ENCODE data around the gene ALDH3A1.

ALDH3A1 gene

GRCh38 chr17:19760746-19761145, 12.6 kb upstream of the ALDH3A1 start:
- DNase-seq (ENCODE audit: low read depth in 1 of 2, low spot score in 1 of 2) = no peak

- DNase-seq (ENCODE audit: low read depth in 1 of 2, low spot score in 1 of 2) = no peak
Observed at GRCh38 chr17:19759568-19760549, 11.8 kb upstream of the ALDH3A1 start.

GRCh38 chr17:19757536-19758180, 9.6 kb upstream of the ALDH3A1 start:
- no peak for DNase-seq (ENCODE audit: low read depth in 1 of 2, low spot score in 1 of 2)

GRCh38 chr17:19756546-19756945, 8.4 kb upstream of the ALDH3A1 start:
- no peak for DNase-seq (ENCODE audit: low read depth in 1 of 2, low spot score in 1 of 2)

GRCh38 chr17:19755821-19756510, 7.9 kb upstream of the ALDH3A1 start:
- DNase-seq (ENCODE audit: low read depth in 1 of 2, low spot score in 1 of 2) = no peak

GRCh38 chr17:19755392-19755791, 7.3 kb upstream of the ALDH3A1 start:
- DNase-seq (ENCODE audit: low read depth in 1 of 2, low spot score in 1 of 2) = no peak

- DNase-seq (ENCODE audit: low read depth in 1 of 2, low spot score in 1 of 2) = no peak
Observed at GRCh38 chr17:19753661-19754463, 5.8 kb upstream of the ALDH3A1 start.

- DNase-seq (ENCODE audit: low read depth in 1 of 2, low spot score in 1 of 2) = no peak
Observed at GRCh38 chr17:19753051-19753509, 5.0 kb upstream of the ALDH3A1 start.

- DNase-seq (ENCODE audit: low read depth in 1 of 2, low spot score in 1 of 2) = no peak
Observed at GRCh38 chr17:19752216-19753050, 4.3 kb upstream of the ALDH3A1 start.

GRCh38 chr17:19750835-19751234, 2.7 kb upstream of the ALDH3A1 start:
- DNase-seq (ENCODE audit: low read depth in 1 of 2, low spot score in 1 of 2) = no peak

- DNase-seq (ENCODE audit: low read depth in 1 of 2, low spot score in 1 of 2) = no peak
Observed at GRCh38 chr17:19750020-19750572, 2.0 kb upstream of the ALDH3A1 start.

- DNase-seq (ENCODE audit: low read depth in 1 of 2, low spot score in 1 of 2) = no peak
Observed at GRCh38 chr17:19748807-19749193, 702 bp upstream of the ALDH3A1 start.

- DNase-seq (ENCODE audit: low read depth in 1 of 2, low spot score in 1 of 2) = no peak
Observed at GRCh38 chr17:19747159-19747719, 859 bp downstream of the ALDH3A1 start.

- DNase-seq (ENCODE audit: low read depth in 1 of 2, low spot score in 1 of 2) = no peak
Observed at GRCh38 chr17:19746517-19746916, 1.6 kb downstream of the ALDH3A1 start.

GRCh38 chr17:19744922-19745757, 3.0 kb downstream of the ALDH3A1 start:
- DNase-seq (ENCODE audit: low read depth in 1 of 2, low spot score in 1 of 2) = peak; percentile 68 to 83

- no peak for DNase-seq (ENCODE audit: low read depth in 1 of 2, low spot score in 1 of 2)
Observed at GRCh38 chr17:19744492-19744891, 3.6 kb downstream of the ALDH3A1 start.

GRCh38 chr17:19743101-19744100, 4.7 kb downstream of the ALDH3A1 start:
- DNase-seq (ENCODE audit: low read depth in 1 of 2, low spot score in 1 of 2) = no peak
